GM19238 (cell line): Measurements from ENCODE around the gene ZCCHC2.

Experiments
- DNase-seq: peaks from one replicate; pipeline ENCODE4 v3.0.0; 2011; ENCODE audit warnings: low spot score; ENCODE audit not compliant: insufficient read length

ZCCHC2 gene

DNA sequence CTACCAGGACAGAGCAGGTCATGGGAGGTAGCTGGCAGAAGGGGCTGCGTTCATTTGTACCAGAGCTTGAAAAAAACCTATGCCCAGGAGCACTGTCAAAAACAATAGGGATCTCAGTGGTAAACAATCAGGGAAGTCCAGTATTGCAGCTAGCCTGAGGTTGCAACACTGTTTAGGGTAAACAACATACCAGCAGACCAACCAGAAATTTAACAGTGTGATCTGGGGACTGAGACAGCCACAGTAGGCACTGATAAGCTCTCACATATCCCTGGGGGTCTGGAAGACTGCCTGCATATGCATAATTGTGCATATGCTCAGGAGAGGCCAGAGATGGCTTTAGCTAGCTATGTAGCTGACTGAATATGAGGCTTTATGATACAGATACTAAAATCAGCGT lies 12.0 kb upstream of the ZCCHC2 start:
- DNase-seq, result no peak

DNA sequence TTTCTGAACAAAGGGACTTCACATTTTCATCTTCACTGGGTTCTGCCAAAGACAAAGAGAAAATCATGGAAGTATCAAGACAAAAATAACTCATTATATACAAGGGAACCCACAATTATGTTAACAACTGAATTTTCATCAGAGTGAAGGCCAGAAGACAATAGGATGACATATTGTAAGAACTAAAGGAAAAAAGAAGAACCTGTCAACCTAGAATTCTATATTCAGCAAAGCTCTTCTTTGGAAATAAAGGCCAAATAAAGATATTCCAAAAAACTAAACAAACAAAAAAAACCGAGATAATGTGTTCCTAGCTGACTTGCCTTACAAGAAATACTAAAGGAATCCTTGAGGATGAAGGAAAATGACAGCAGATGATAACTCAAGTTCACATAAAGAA lies 10.3 kb upstream of the ZCCHC2 start:
- DNase-seq, result no peak

DNA sequence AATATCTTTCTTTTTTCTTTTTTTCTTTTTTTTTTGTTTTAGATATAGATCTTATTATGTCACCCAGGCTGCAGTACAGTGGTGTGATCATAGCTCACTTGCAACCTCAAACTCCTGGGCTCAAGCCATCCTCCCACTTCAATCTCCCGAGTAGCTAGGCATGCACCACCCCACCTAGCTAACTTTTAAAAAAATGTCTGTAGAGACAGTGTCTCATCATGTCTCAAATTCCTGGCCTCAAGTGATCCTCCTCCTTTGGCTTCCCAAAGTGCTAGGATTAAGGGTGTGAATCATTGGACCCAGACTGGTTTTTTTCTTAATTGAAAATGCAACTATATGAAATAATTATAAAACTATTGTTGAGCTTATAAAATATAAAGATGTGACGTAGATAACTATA lies 9.8 kb upstream of the ZCCHC2 start:
- DNase-seq, result no peak

DNA sequence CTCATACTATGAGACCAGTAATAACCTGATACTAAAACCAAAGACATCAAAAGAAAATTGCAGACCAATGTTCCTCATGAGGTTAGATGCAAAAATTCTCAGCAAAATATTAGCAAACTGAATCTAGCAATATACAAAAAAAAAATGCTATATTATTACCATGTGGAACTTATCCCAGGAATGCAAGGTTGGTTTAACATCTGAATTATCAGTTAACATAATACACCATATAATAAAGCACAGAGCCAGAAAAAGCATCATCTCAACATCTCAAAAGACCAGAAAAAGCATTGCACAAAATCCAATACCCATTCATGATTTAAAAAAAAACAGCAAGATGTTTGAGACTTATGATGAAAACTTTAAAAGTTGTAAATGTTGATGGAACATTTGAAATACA lies 8.3 kb upstream of the ZCCHC2 start:
- no peak for DNase-seq

DNA sequence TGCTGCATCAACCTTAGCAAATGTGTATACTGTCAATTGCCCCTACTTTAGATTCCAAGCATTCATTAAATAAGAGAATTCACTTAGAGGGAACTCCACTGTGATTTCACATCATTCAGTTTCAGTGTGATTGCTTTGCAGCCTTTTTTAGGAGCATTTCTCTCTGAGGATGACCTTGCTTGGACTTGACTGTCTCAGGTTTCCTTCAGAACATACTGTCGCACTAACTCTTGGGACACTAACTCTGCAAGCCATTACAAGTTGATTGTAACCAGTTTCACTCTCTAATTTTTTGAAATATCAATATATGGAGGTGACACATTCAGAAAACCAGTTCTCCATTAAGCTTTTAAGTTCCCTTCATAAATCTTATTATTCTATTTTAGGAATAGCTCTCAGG lies 6.6 kb upstream of the ZCCHC2 start:
- no peak for DNase-seq

DNA sequence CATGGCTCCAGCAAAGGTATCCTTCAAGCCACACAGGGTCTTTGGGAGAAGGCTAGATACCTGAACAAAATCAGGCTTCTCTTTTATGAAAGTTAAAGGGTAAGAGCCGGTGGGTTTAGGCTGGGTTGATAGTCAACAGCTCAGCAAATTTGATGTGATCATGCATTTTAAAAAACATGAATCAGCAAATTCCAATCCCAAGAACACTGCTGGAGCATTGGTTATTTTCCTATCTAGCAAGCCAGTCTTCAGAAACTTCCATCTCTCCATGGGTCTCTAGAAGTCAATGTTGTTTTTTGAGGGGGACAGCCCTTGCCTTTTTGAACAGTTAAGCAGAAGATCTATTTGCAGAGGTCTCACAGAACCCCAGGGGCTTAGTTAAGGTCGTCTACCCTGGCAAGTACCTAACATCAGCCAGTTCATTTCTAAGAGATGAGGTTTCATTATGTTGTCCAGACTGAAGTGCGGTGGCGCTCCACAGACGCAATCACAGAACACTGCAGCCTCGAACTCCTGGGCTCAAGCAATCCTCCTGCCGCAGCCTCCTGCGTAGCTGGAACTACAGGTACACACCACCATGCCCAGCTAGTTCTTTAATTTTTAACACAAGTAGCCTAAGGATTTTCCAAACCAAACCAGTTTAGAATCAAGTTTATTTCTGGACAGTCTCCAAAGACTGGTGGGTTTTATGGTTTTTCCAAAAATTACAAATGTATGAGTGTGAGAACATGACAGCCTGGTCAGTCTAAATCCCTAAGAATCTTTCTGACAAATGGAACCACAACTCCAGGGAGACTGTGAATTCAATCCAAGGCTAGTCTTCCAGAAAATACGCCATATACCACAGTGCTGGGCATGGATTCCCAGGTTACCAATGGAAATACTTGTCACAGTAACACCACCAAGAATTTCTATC lies 4.1 kb upstream of the ZCCHC2 start:
- DNase-seq, result no peak

DNA sequence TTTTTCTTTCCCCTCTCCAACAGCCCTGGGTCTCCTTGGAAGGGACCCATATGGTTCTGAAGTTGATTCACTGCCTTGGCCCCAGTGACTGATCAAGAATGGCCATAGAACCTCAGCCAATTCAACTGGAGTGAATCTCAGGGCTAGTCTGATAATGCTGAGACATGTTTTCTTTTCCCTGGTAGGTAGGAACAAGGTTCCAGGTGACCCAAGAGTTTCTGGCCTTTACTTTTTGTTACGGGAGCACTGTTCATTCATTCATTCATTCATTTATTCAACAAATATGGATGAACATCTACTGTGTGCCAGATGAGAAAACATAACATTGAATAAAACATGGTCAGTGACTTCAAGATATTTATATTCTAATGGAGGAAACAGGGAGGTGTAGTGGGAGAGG lies 3.1 kb upstream of the ZCCHC2 start:
- no peak for DNase-seq

DNA sequence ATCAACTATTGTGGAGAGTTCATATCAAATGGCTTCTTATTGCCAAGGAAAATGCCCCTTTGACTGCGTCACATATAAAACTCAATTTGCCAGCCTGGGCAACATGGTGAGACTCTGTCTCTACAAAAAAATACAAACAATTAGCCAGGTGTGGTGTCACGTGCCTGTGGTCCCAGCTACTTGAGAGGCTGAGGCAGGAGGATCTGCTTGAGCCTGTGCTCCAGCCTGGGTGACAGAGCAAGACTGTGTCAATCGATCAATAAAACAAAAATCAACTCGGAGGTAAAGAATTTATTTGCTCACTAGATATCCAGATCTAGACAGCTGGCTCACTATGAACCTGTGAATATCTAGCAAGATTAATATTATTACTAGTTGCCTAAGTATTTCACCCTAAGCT lies 1.7 kb upstream of the ZCCHC2 start:
- DNase-seq, result no peak

DNA sequence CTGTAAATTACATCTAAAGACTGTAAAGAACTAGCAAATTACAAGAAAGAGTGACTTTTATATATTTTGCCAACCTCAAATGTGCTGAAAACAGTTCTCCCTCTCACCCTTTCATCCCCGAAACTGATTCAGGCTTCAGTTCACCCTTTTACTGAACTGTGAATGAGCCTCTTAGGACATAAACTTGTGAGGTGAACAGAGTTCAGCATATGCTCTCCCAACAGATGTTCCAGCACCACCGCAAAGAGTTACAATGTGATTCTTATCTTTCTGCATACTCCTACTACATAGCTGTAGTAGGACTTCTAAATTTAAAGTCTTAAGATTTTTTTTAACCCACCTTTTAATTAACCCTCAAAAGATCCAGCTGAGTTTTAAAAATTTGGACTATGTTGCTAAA lies 1.2 kb upstream of the ZCCHC2 start:
- DNase-seq, result no peak

DNA sequence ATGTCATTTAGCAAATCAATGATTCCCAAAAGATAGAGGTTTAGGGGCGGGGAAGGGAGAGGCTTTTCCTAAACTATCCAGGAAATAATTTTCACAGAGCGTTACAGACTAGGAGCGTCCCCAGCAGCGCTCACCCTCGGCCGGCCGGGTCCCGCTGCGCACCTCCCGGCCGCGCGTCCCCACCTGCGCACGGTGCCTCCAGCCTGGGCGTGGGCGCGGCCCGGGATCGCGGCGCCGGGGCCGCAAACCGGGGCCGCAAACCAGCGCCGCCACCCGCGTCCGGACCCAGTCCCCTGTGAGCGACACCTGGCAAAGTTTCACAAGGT lies 684 bp upstream of the ZCCHC2 start:
- no peak for DNase-seq

DNA sequence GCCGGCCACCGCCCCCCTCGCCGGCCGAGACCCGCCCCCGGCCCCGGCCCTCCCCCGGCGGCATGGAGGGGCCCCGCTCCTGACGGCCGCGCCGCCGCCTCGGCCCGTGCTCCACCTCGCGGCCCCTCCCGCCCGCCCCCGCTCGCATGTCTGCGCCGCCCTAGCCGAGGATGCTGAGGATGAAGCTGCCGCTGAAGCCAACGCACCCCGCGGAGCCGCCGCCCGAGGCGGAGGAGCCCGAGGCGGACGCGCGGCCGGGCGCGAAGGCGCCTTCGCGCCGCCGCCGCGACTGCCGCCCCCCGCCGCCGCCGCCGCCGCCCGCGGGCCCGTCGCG lies 397 bp downstream of the ZCCHC2 start:
- peak; percentile 78 for DNase-seq

DNA sequence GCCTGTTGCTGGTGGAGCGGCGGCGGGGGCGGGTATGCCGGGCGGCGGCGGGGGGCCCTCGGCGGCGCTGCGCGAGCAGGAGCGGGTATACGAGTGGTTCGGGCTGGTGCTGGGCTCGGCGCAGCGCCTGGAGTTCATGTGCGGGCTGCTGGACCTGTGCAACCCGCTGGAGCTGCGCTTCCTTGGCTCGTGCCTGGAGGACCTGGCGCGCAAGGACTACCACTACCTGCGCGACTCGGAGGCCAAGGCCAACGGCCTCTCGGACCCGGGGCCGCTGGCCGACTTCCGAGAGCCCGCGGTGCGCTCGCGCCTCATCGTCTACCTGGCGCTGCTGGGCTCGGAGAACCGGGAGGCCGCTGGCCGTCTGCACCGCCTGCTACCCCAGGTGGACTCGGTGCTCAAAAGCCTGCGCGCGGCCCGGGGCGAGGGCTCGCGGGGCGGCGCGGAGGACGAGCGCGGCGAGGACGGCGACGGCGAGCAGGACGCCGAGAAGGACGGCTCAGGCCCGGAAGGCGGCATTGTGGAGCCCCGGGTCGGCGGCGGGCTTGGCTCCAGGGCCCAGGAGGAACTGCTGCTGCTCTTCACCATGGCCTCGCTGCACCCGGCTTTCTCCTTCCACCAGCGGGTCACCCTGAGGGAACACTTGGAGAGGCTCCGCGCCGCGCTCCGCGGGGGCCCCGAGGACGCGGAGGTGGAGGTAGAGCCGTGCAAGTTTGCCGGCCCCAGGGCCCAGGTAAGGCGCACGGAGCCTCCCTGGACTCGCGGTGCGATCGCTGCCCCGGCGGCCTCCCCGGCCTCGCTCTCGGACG lies 1.0 kb downstream of the ZCCHC2 start:
- peak; percentile 28 for DNase-seq

DNA sequence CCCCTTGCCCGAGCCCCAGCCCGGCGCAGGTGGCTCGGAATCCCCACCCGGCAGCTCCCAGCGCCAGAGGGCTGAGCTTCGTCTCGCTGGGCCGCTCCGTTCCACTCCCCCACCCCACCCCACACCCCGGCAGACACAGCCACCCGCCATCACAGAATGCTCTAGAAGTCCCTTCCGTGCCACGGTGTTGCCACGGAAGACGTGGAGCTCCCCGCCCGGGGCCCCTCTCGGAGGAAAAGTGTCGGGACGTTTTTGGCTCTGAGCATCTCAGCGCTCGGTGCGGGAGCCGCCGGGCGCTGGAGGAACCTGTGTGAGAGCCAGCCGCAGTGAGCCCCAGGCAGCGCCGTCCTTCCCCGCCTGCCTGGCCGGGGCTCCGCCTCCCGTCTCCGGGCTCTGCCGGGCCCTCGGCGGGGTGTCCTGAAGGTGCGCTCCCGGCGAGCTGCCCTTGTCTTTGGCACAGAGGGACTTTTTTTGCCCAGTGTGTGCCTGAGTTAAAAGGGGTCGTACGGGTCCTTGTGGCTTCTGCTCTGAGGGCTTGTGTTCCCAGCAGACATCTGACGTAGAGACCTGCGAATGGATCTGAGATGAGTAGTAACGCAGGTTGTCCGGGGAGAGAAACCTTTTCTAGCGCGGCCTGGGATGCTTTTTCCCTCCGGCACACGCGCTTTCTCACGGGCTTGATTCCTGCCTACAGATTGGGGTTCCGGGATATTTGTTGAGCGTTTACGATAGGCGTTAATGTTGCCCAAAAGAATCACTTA lies 1.8 kb downstream of the ZCCHC2 start:
- peak; percentile 43 for DNase-seq

DNA sequence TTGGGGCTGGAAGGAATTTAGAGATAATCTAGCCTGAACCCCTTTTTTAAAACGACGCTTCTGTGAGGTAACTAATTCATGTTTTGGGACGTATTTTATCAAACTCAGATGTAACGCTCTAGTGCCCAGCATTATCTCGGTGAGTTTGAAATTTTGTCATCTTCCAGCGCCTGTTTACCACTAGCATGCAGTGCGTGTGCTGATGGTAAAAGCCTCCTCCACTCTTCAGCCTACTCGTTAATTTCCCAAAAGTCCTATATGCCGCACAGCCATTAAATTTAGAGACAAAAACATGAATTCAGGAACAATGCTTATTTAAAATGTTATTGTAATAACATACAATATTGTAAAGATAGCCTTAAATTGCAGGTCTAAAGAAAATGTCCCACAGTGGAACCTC lies 2.8 kb downstream of the ZCCHC2 start:
- no peak for DNase-seq

DNA sequence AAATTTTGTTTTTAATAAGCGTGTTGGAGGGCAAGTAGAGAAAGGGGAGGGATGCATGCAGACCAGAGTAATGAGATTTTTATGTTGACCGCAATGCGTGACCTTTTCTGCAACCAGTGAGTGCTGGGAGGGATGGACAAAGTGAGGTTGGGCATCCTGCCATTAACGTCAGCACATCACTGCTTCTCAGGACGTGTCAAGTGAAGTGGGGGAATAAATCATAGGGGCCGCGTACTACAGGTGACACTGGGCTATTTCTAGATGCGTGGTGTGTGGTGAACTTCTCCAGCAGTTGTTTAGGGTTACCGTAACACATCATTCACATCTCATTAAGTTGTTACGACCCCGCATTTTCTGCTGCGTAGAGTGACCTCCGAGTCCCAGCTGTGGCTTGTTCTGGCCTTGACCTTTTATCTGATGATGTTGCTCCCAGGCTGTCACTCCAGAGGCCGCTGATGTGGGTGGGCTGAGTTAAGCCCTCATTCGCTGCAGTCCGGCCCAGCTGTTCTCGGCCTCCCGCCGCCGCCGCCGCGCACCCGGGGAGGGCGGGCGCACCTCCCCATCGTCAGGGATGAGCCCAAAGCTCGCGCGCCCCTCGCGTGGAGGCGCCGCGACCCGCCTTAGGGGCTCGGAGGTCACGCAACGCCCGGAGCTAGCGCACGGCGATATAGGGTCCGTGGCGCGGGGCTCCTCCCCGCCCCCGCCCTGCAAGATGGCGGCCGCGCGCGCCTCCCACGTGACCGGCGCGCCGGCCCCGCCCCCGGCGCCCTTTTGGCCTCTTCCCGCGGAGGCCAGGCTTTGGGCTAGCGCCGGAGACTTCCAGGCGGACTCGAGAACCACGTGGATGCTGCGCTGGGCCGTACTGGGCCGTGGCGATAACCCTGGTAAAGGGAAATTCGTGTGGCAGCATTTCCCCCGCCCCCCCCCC lies 3.5 kb downstream of the ZCCHC2 start:
- peak; percentile 62 for DNase-seq

DNA sequence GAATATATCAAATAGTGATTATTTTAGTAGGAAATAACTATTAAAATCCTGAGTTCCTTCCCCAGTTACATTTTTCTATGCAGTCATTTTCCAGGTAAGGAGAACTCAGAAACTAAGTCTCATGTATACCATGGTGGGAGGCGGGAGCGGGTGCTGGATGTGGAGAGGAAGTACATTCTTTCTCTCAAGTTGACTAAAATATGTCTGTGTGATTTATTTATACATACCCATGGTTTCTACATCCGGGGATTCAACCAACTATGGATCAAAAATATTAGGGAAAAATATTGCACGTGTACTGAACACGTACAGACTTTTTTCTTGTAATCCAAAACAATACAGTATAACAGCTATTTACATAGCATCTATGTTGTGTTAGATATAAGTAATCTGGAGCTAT lies 6.8 kb downstream of the ZCCHC2 start:
- no peak for DNase-seq

DNA sequence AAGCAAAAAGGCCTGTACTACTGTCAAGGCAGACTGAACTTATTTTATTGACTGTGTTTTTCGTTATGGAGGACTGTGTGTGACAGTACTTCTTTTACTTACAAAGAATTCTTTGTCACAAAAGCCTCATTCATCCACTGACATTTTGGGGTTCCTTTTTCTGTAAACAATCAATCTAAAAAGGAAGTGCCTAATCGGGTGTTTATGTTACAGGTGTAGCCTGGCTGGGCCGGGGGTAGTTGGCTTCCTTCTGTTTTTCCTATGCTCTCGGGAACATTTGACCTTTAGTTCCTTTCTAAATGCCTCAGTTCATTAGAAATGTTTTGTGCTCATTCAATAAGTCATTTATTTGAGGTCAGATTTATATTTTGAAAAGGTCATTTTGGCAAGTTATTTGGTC lies 8.3 kb downstream of the ZCCHC2 start:
- no peak for DNase-seq

DNA sequence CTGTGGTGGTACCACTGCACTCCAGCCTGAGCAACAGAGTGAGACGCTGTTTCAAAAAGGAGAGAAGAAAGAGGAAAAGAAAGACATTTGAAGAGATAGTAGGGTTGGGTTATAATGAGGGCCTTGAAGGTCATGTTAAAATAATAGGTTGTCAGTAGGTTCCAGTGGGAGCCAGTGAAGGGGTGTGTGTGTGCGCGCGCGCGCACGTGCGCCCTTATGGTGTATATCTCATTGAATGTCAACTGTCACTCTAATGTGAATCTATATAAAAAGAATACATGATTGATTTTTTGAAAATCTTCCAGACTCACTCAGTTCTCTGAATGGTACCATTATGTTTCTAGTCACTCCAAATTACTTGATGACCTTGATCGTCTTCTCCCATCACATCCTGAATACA lies 9.1 kb downstream of the ZCCHC2 start:
- DNase-seq, result no peak

DNA sequence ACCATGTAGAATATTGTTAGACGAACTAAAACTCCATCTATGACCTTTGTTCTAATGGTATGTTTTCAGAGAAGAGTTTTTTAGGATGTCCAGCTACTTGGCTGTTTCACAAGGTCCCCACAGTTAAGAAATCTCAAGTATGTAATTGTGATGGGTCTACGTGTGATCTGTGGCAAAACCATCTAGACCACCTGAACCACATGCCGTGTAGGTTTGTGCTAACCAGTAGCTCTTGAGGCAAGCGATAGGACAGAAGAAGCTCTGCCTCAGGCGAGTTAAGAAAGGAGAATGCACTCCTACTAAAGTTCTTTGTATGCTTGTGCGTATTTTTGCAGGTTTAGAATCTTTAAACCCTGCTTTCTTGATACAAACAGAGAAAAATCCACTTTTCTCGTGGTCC lies 13.2 kb downstream of the ZCCHC2 start:
- DNase-seq, result no peak

DNA sequence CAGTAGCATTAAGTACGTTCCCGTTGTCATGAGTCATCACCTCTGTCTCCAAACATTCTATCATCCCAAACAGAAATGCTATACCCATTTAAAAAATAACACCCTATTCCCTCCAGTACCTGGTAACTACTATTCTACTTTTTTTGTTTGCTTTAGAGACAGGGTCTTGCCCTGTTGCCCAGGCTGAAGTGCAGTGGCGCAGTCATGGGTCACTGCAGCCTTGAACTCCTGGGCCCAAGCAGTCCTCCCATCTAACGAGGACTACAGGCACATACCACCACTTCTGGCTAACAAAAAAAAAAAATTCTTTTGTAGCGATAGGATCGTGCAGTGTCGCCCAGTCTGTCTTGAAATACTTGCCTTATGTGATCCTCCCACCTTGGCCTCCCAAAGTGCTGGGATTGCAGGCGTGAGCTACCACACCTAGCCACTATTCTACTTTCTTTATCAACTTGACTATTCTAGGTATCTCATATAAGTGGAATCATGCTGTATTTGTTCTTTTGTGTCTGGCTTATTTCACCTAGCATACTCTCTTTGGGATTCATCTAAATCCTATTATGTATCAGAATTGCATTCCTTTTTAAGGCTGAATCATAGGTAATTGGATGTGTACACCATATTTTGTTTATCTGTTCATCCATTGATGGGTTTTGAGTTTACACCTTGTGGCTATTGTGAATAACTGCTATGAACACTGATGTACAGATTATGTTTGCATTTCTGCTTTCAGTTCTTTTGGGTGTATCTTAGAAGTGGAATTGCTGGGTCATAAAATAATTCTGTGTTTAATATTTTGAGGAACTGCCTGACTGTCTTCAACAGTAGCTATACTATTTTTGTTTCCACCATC lies 14.4 kb downstream of the ZCCHC2 start:
- DNase-seq, result no peak
